Measurements from ENCODE around the gene SLC22A31.
A peak's percentile ranks its signal among the peaks of the same experiment; 100 is the strongest.

DNA sequence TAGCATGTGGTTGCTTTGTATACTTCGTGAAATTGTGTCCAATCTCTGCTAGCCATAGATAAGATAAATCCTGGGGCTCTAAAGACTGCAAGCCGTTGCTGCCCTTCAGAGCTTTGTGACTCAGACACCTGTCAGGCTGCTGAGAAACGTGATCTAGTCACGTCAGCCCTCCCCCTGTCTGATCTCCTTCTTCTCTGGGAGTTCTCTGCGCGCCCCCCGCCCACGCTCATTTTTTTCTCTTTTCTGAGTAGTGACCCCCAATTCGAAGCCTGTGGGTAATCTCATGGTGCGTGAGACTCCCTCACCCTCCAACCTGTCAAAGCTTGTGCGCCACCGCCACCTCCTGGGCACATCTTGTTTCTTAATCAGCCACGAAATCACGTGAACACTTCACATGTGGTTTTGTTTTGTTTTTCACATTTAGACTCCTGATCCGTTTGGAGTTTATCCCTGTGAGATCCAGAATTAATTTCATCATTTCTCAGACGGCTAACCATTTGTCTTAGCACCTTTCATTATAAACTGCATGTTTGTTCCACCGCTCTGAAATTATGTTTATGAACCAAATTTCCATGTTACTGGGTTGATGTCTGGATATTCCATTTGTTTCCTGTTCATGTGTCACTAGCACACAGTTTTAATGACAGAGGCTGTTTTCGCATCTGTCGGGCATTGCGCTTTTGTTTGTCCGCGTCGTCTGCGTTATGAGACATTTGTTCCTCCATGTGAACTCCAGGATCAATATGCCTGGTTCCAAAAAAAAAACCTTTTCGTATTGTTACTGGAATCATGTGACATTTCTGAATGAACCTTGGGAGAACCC is 16.2 kb upstream of the SLC22A31 start:
- TF ChIP-seq, protein P1, sequence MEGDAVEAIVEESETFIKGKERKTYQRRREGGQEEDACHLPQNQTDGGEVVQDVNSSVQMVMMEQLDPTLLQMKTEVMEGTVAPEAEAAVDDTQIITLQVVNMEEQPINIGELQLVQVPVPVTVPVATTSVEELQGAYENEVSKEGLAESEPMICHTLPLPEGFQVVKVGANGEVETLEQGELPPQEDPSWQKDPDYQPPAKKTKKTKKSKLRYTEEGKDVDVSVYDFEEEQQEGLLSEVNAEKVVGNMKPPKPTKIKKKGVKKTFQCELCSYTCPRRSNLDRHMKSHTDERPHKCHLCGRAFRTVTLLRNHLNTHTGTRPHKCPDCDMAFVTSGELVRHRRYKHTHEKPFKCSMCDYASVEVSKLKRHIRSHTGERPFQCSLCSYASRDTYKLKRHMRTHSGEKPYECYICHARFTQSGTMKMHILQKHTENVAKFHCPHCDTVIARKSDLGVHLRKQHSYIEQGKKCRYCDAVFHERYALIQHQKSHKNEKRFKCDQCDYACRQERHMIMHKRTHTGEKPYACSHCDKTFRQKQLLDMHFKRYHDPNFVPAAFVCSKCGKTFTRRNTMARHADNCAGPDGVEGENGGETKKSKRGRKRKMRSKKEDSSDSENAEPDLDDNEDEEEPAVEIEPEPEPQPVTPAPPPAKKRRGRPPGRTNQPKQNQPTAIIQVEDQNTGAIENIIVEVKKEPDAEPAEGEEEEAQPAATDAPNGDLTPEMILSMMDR (IDR thresholded peaks at IDR 0.05), result peak; percentile 80
- no peak for TF ChIP-seq EZH2phosphoT487 (IDR thresholded peaks at IDR 0.05)
- TF ChIP-seq EZH2 (IDR thresholded peaks at IDR 0.05), result no peak
